Natural killer cell (primary cell): ENCODE results near the gene PLN. TPM values are rescaled to one million over a fixed set of nuclear protein-coding genes. Genes with fewer than 3 reads are reported as not detected.

ENCODE experiments used
- ATAC-seq, 3 donors: fragments of 150-1000 bp in 2 of 3; fragments of 200-7000 bp in 1 of 3; cut with Tn5 transposase; 1 replicate in 1 of 3; 2 replicates in 2 of 3; pipeline ENCODE4 v1.10.0; 2021; ENCODE audit warnings: mild to moderate bottlenecking in 2 of 3, moderate library complexity in 2 of 3
- DNase-seq, 2 donors: peaks; one replicate each; pipeline versions ENCODE4 v3.0.0 to v3.0.0-alpha.2; 2013 to 2021; ENCODE audit warnings: mixed read lengths in 1 of 2
- H3K27ac ChIP-seq: one replicate; pipeline ENCODE4 v1.5.1; 2013; ENCODE audit warnings: mild to moderate bottlenecking, low read length
- H3K27me3 ChIP-seq: one replicate; pipeline ENCODE4 v1.6.1; 2013; ENCODE audit warnings: low read length; ENCODE audit not compliant: control insufficient read depth, insufficient read depth
- H3K36me3 ChIP-seq: one replicate; pipeline ENCODE4 v1.6.1; 2013; ENCODE audit warnings: low read length; ENCODE audit not compliant: control insufficient read depth, insufficient read depth
- H3K4me1 ChIP-seq: one replicate; pipeline ENCODE4 v1.6.1; 2013; ENCODE audit warnings: low read length; ENCODE audit not compliant: control insufficient read depth, insufficient read depth
- H3K4me3 ChIP-seq: one replicate; pipeline ENCODE4 v1.5.1; 2013; ENCODE audit warnings: low read length
- H3K9me3 ChIP-seq: one replicate; pipeline ENCODE4 v1.6.1; 2013; ENCODE audit warnings: low read length; ENCODE audit not compliant: control insufficient read depth, insufficient read depth
- H3K27ac Mint-ChIP-seq, 2 donors: one replicate each; pipeline ENCODE4 v1.8.0; 2022; ENCODE audit warnings: mild to moderate bottlenecking in 2 of 2, mixed read lengths in 2 of 2, moderate library complexity in 1 of 2
- H3K27me3 Mint-ChIP-seq, 2 donors: one replicate each; pipeline ENCODE4 v1.8.0; 2022; ENCODE audit warnings: low read depth in 2 of 2, mixed read lengths in 2 of 2
- H3K36me3 Mint-ChIP-seq: one replicate; pipeline ENCODE4 v1.8.0; 2022; ENCODE audit warnings: mixed read lengths
- H3K4me1 Mint-ChIP-seq, 2 donors: one replicate each; pipeline ENCODE4 v1.8.0; 2022; ENCODE audit warnings: mixed read lengths in 2 of 2
- H3K4me3 Mint-ChIP-seq: one replicate; pipeline ENCODE4 v1.8.0; 2022; ENCODE audit warnings: mild to moderate bottlenecking, moderate library complexity, mixed read lengths
- H3K9me3 Mint-ChIP-seq, 2 donors: one replicate each; pipeline ENCODE4 v1.8.0; 2022; ENCODE audit warnings: mixed read lengths in 2 of 2
- CTCF ChIP-seq: fragments of 200-600 bp; IDR thresholded peaks from one replicate; pipeline ENCODE4 v1.8.0; 2022; ENCODE audit warnings: antibody characterized with exemption
- WGBS: methylation state at CpG from one replicate; pipeline ENCODE4 v1.1.7; 2013; ENCODE audit warnings: missing lambda C conversion rate; ENCODE audit not compliant: insufficient coverage; 5-methylcytosine and 5-hydroxymethylcytosine counted together
- intact Hi-C: fragments of 100-400 bp; cut with micrococcal nuclease; formaldehyde crosslinking; loops from one replicate; pipeline ENCODE4 v1.14.2; 2022
- total RNA-seq, 4 donors: library from RNA; stranded (reverse); fragments of 120-200 nt in 1 of 4; gene quantifications; one replicate each; pipeline versions ENCODE4 v1.2.3 to v1.2.4, GENCODE V29; 2013 to 2022

PLN gene
- total RNA-seq, 3 donors from 2014 or later (not counting 1 experiment from before 2014, with no cell fraction given), result not detected

DNA sequence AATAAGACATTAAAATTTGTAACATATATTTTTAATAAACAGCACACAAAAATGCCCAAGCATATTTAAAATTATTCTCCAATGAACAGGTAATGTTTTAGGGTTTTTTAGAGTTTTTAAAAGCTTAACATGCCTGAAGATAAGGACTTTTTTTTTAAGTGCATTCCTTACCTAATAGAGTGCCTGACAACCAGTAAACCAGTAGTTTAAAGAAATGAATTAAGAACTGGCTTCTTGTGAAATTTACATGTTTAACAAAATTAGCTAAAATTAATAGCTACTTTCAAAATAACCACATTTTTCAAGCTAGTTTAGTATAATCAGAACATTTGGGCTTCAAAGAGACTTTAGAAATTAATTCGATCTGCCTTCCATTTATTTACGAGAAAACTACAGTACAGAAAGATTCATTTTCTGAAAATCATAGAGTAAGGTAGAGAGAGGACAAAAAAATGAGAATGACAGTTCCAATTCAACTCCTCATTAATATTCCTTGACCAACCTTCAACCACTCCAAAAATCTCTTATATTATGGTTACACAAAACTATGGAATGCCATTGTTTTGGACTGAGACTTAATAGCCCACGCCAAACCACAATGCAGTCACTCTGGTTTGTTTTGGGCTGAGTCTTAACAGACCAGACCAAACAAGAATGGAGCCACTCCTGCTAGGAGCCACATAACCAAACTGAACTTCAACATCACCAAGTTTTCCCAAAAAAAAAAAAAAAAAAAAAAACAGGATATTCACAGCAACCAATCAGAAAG lies 5.7 kb upstream of the PLN start:
- Histone ChIP-seq H3K4me3 (no peak overlapping the region), H3K4me1 (no peaks in the 10 kb centered on the region), H3K9me3 (no peaks in the 10 kb centered on the region), H3K27me3 (no peaks in the 10 kb centered on the region), H3K36me3 (no peaks in the 10 kb centered on the region), H3K27ac (no peak overlapping the region)
- DNase-seq (no peak), ATAC-seq (no peak)
- Mint-ChIP-seq H3K9me3 (no peaks in the 10 kb centered on the region), H3K27ac (no peak overlapping the region), H3K27me3 (no peaks in the 10 kb centered on the region), H3K4me3 (no peak overlapping the region), H3K4me1 (peaks cover 17 to 29% of the 10 kb centered on the region in 2 donors), H3K36me3 (no peaks in the 10 kb centered on the region)
- no peak for TF ChIP-seq CTCF
- WGBS, result 93% methylated on average over 1 of the region's 3 CpGs
- intact Hi-C loops, result no loop called here

GRCh38 chr6:118544105-118544504 lies 4.0 kb upstream of the PLN start:
- Mint-ChIP-seq H3K4me1 (peaks cover 21 to 34% of the 10 kb centered on the region in 2 donors), H3K27ac (peak overlapping the region in 1 of 2 donors; percentile 15), H3K36me3 (no peaks in the 10 kb centered on the region), H3K27me3 (no peaks in the 10 kb centered on the region), H3K9me3 (no peaks in the 10 kb centered on the region), H3K4me3 (no peak overlapping the region)
- DNase-seq (no peak), ATAC-seq (no peak)
- 80% methylated on average over 1 of the region's 3 CpGs for WGBS
- Histone ChIP-seq H3K27ac (no peak overlapping the region), H3K27me3 (no peaks in the 10 kb centered on the region), H3K4me3 (no peak overlapping the region), H3K9me3 (no peaks in the 10 kb centered on the region), H3K4me1 (no peaks in the 10 kb centered on the region), H3K36me3 (no peaks in the 10 kb centered on the region)
- intact Hi-C loops, result no loop called here
- TF ChIP-seq CTCF, result no peak

DNA sequence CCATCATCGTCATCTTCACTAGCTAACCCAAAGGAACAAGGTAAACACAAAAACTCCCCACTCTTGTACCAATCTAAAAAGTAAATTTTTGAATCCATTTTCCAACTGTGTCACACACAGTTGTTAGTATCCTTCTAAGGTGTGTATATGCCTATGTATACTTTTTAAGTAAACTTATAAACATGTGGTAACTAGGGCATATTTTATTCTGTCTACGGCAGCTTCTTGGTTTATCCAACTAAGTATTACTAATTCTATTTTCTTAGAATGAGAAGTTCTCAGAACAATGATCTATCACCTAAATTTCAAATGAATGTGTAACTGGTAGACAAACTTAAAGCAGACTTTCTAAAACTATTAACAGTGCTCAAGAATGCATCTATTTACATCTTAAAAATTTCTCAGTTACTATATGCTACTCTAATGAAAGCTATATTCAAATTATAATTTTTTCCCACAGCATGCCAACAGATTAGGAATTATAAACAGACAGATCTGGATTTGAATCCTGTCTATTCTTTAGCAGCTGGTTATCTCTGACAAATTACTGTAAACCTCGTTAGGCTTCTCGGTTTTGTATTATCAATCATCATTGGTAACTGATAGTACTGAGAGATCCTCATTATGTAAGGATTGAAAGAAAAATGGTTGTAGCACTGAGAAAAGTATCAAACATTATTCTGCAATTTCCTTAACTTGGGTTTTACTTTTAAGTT lies 1.8 kb upstream of the PLN start:
- TF ChIP-seq CTCF, result no peak
- no peak for ATAC-seq
- Histone ChIP-seq H3K27ac (no peak overlapping the region), H3K4me3 (no peak overlapping the region), H3K9me3 (no peaks in the 10 kb centered on the region), H3K27me3 (no peaks in the 10 kb centered on the region), H3K4me1 (no peaks in the 10 kb centered on the region), H3K36me3 (no peaks in the 10 kb centered on the region)
- Mint-ChIP-seq H3K36me3 (no peaks in the 10 kb centered on the region), H3K4me3 (no peak overlapping the region), H3K27ac (no peak overlapping the region), H3K27me3 (no peaks in the 10 kb centered on the region), H3K9me3 (no peaks in the 10 kb centered on the region), H3K4me1 (peaks cover 31 to 44% of the 10 kb centered on the region in 2 donors)
- no peak for DNase-seq
- WGBS, result 96% methylated on average over 3 of the region's 4 CpGs
- intact Hi-C loops, result no loop called here
